HepG2 (cell line): Measurements from ENCODE around the gene DDIT4. TPM values are rescaled to one million over a fixed set of nuclear protein-coding genes. Genes with fewer than 3 reads are reported as not detected.

Experiments
- DBP ChIP-seq: sonication (generic); formaldehyde crosslinking; IDR thresholded peaks from 2 replicates; pipeline ENCODE4 v1.4.0; 2020; ENCODE audit warnings: missing genetic modification reagents; ENCODE audit errors: not compliant biosample characterization
- FLYWCH1 ChIP-seq: sonication (generic); formaldehyde crosslinking; IDR thresholded peaks from 2 replicates; pipeline ENCODE4 v1.8.1; 2023; ENCODE audit warnings: mild to moderate bottlenecking, missing genetic modification reagents
- MNT ChIP-seq: fragments of 450-650 bp; IDR thresholded peaks from 2 replicates; pipeline ENCODE4 v1.6.1; 2016
- NFE2L1 ChIP-seq: sonication (generic); formaldehyde crosslinking; IDR thresholded peaks from 2 replicates; pipeline ENCODE4 v1.4.0; 2020; ENCODE audit warnings: missing genetic modification reagents, mild to moderate bottlenecking, borderline replicate concordance
- NFE2L2 ChIP-seq: fragments of 150-350 bp; IDR thresholded peaks from 2 replicates; pipeline ENCODE4 v1.6.1; 2014; ENCODE audit warnings: low read length
- PHF21A ChIP-seq: sonication (generic); formaldehyde crosslinking; IDR thresholded peaks from 2 replicates; pipeline ENCODE4 v1.5.0; 2020; ENCODE audit warnings: mild to moderate bottlenecking, missing genetic modification reagents
- TSC22D2 ChIP-seq: sonication (generic); formaldehyde crosslinking; IDR thresholded peaks from 2 replicates; pipeline ENCODE4 v1.5.1; 2020; ENCODE audit warnings: missing genetic modification reagents, mild to moderate bottlenecking, borderline replicate concordance
- ZNF3 ChIP-seq: IDR thresholded peaks from 2 replicates; pipeline ENCODE4 v1.7.0; 2017; ENCODE audit warnings: inconsistent platforms
- ZNF337 ChIP-seq: sonication (generic); formaldehyde crosslinking; IDR thresholded peaks from 2 replicates; pipeline ENCODE4 v1.5.1; 2020; ENCODE audit warnings: missing genetic modification reagents, low read depth, mild to moderate bottlenecking, borderline replicate concordance
- ZNF530 ChIP-seq: sonication (generic); formaldehyde crosslinking; IDR thresholded peaks from 2 replicates; pipeline ENCODE4 v1.5.0; 2020; ENCODE audit warnings: low read depth, mild to moderate bottlenecking, missing genetic modification reagents
- ZNF550 ChIP-seq: sonication (generic); formaldehyde crosslinking; IDR thresholded peaks from 2 replicates; pipeline ENCODE4 v1.4.0; 2020; ENCODE audit warnings: mild to moderate bottlenecking, missing genetic modification reagents, borderline replicate concordance
- ZNF83 ChIP-seq: sonication (generic); formaldehyde crosslinking; IDR thresholded peaks from 2 replicates; pipeline ENCODE4 v1.4.0; 2020; ENCODE audit warnings: missing genetic modification reagents, mild to moderate bottlenecking, borderline replicate concordance
- ZNF891 ChIP-seq: sonication (generic); formaldehyde crosslinking; IDR thresholded peaks from 2 replicates; pipeline ENCODE4 v1.5.0; 2020; ENCODE audit warnings: mild to moderate bottlenecking, missing genetic modification reagents
- polyA plus RNA-seq, 8 experiments: library from polyadenylated mRNA; depleted of rRNA in 3 of 8; stranded (reverse) in 7 of 8; unstranded in 1 of 8; fragments of >200 nt; fragmentation: Illumina TruSeq in 4 of 8; extraction: Trizol in 4 of 8; gene quantifications; 2 replicates each; pipeline versions ENCODE4 v1.2.1 to v1.2.3, GENCODE V29; 2011 to 2016; ENCODE audit warnings: low read depth in 4 of 8, missing spikeins in 1 of 8, mixed read lengths in 1 of 8; ENCODE audit not compliant: insufficient read depth in 1 of 8
- total RNA-seq, 5 experiments: library from RNA; depleted of rRNA; stranded (reverse); fragments of >200 nt; fragmentation: Illumina TruSeq; extraction: Trizol; gene quantifications; 2 replicates each; pipeline ENCODE4 v1.2.3, GENCODE V29; 2016; ENCODE audit warnings: low read depth in 1 of 5
- TF ChIP-seq, protein P1 (sequence below): sonication (generic); formaldehyde crosslinking; IDR thresholded peaks from 2 replicates; pipeline ENCODE4 v1.5.0; 2020; ENCODE audit warnings: mild to moderate bottlenecking, missing genetic modification reagents
- TF ChIP-seq, protein P2 (sequence below): sonication (generic); formaldehyde crosslinking; IDR thresholded peaks from 2 replicates; pipeline ENCODE4 v1.5.0; 2020; ENCODE audit warnings: missing genetic modification reagents, mild to moderate bottlenecking, borderline replicate concordance
- TF ChIP-seq, protein P3 (sequence below): IDR thresholded peaks from 2 replicates; pipeline ENCODE4 v1.6.1; 2012; ENCODE audit warnings: low read length, improper control_type of control experiment
- TF ChIP-seq, protein P4 (sequence below): sonication (generic); formaldehyde crosslinking; IDR thresholded peaks from 2 replicates; pipeline ENCODE4 v1.4.0; 2020; ENCODE audit warnings: mild to moderate bottlenecking, missing genetic modification reagents

Gene DDIT4
- total and polyA plus RNA-seq, 2 of the 13 experiments (the other 11 are each of a cell fraction or from before 2014, with no cell fraction given) = 35.6 to 40.7 TPM

DNA sequence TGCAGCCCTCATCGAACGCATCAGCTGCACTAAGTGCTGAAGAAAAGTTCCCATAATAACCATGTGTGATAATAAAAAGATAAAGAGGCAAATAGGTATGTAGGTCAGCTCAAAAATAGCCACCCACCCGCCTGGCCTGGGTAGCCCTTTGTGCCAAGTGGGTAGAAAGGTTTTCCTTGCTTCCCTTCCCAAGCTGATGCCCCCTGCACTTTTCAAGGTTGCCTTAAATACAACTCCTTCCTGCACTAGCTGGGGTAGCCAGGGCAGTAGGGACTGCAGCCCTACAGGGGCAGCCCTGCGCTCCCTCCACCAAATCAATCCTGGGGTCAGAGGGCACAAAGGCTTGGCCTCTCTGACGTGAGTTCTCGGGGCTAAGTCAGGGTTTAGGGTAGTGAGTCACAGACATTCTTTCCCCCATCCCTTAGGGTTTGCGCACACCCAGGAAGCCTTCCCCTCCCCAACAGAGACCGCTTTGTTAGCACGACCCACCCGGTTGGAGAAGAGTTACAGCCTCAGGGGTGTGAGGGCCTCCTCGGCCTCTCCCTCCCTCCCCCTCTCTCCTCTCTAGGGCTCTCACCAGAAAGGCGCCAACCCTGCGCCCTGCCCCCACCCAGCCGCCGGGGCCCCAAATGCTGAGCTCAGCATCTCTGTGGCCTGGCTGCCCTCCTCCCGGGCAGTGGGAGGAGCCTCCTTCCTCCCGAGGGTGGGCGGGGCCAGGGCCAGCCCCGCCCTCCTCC, 13.3 kb upstream of the DDIT4 start (continued):
- TF ChIP-seq, protein P1, sequence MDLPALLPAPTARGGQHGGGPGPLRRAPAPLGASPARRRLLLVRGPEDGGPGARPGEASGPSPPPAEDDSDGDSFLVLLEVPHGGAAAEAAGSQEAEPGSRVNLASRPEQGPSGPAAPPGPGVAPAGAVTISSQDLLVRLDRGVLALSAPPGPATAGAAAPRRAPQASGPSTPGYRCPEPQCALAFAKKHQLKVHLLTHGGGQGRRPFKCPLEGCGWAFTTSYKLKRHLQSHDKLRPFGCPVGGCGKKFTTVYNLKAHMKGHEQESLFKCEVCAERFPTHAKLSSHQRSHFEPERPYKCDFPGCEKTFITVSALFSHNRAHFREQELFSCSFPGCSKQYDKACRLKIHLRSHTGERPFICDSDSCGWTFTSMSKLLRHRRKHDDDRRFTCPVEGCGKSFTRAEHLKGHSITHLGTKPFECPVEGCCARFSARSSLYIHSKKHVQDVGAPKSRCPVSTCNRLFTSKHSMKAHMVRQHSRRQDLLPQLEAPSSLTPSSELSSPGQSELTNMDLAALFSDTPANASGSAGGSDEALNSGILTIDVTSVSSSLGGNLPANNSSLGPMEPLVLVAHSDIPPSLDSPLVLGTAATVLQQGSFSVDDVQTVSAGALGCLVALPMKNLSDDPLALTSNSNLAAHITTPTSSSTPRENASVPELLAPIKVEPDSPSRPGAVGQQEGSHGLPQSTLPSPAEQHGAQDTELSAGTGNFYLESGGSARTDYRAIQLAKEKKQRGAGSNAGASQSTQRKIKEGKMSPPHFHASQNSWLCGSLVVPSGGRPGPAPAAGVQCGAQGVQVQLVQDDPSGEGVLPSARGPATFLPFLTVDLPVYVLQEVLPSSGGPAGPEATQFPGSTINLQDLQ = no peak
- TF ChIP-seq, protein P2, sequence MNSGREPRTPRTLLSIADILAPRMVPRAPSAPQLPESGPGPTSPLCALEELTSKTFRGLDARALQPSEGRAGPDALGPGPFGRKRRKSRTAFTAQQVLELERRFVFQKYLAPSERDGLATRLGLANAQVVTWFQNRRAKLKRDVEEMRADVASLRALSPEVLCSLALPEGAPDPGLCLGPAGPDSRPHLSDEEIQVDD (CRISPR knock-in tag) = no peak
- TF ChIP-seq TSC22D2 (CRISPR knock-in tag) = no peak
- TF ChIP-seq, protein P3, sequence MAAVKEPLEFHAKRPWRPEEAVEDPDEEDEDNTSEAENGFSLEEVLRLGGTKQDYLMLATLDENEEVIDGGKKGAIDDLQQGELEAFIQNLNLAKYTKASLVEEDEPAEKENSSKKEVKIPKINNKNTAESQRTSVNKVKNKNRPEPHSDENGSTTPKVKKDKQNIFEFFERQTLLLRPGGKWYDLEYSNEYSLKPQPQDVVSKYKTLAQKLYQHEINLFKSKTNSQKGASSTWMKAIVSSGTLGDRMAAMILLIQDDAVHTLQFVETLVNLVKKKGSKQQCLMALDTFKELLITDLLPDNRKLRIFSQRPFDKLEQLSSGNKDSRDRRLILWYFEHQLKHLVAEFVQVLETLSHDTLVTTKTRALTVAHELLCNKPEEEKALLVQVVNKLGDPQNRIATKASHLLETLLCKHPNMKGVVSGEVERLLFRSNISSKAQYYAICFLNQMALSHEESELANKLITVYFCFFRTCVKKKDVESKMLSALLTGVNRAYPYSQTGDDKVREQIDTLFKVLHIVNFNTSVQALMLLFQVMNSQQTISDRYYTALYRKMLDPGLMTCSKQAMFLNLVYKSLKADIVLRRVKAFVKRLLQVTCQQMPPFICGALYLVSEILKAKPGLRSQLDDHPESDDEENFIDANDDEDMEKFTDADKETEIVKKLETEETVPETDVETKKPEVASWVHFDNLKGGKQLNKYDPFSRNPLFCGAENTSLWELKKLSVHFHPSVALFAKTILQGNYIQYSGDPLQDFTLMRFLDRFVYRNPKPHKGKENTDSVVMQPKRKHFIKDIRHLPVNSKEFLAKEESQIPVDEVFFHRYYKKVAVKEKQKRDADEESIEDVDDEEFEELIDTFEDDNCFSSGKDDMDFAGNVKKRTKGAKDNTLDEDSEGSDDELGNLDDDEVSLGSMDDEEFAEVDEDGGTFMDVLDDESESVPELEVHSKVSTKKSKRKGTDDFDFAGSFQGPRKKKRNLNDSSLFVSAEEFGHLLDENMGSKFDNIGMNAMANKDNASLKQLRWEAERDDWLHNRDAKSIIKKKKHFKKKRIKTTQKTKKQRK = no peak
- TF ChIP-seq NFE2L1 (CRISPR knock-in tag) = no peak
- TF ChIP-seq ZNF550 (CRISPR knock-in tag) = no peak
- TF ChIP-seq ZNF83 (CRISPR knock-in tag) = no peak
- TF ChIP-seq ZNF3 (CRISPR knock-in tag) = no peak
- no peak for TF ChIP-seq NFE2L2
- no peak for TF ChIP-seq ZNF337 (CRISPR knock-in tag)
- no peak for TF ChIP-seq DBP
- no peak for TF ChIP-seq MNT
- TF ChIP-seq, protein P4, sequence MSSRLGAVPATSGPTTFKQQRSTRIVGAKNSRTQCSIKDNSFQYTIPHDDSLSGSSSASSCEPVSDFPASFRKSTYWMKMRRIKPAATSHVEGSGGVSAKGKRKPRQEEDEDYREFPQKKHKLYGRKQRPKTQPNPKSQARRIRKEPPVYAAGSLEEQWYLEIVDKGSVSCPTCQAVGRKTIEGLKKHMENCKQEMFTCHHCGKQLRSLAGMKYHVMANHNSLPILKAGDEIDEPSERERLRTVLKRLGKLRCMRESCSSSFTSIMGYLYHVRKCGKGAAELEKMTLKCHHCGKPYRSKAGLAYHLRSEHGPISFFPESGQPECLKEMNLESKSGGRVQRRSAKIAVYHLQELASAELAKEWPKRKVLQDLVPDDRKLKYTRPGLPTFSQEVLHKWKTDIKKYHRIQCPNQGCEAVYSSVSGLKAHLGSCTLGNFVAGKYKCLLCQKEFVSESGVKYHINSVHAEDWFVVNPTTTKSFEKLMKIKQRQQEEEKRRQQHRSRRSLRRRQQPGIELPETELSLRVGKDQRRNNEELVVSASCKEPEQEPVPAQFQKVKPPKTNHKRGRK (CRISPR knock-in tag) = no peak
- no peak for TF ChIP-seq ZNF530
- TF ChIP-seq PHF21A (CRISPR knock-in tag) = no peak; the same call in 1 of the 2 replicates
- TF ChIP-seq ZNF891 = 0 out of 2 replicates have a peak, but pooled peaks have one; percentile 5
- TF ChIP-seq FLYWCH1 (CRISPR knock-in tag) = no peak
